HG03045 (cell line): ENCODE data around the gene TATDN2.
"Not testable (repeated sequence)": the region's sequence is repeated elsewhere in the genome, so short reads cannot be mapped to it uniquely, and the experiment has no call there.

Experiments used
- ATAC-seq: cut with Tn5 transposase; IDR thresholded peaks from one replicate; pipeline ENCODE4 v1.9.1; 2021; ENCODE audit warnings: mild to moderate bottlenecking, moderate library complexity; ENCODE audit not compliant: unreplicated experiment

The TATDN2 gene

DNA sequence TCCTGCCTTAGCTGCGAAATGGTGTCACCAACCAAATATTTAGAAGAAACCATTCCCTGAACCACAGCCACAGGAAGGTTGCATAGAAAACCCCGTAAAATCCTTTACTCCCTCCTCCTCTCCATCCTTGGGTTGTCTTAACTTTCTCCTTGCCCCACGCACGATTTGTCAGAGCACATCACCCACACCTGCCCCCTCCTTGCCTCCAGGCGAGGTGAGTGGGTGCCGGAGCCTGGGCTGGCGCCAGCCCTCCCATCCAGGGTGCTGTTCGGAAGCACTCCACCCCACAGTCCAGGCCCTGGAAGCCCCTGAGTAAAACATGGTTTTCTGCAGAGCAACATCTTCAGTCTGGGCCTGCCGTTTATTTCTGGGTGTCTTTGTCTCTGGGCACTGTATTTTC, 40.8 kb downstream of the TATDN2 start:
- no peak for ATAC-seq

GRCh38 chr3:10289787-10290355, 41.6 kb downstream of the TATDN2 start:
- no peak for ATAC-seq

DNA sequence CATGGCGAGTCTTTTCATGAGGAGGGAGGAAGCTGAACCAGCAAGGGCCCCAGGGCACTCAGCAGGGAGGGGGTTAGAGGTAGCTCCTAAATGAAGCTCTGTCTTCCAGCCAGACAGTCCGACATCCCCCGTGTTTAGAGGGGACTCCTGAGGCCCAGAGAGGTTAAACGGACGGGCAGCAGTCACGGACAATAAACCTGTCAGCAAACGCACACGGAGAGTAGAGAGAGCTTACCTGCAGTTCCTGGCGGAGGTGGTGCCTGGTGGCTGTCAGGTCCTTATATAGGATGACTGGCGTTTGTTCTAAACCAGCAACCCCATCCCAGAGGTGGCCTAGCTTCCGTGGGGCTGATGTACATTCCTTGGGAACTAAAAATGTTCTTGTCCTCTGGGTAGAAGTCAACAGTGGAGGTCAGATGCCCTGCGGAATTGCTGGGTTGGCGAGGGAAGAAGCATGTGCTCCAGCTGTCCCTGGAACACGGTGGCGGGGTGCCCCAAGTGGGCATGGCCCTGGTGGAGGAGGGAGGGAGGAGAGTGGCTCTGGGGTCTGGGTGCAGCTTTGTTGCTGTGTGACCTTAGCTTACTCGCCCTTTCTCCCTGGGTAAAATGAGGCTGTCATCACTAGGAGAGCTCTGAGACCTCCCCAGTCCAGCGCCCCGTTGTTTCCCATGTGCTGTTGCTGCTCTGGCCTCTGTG, 42.4 kb downstream of the TATDN2 start:
- no peak for ATAC-seq

DNA sequence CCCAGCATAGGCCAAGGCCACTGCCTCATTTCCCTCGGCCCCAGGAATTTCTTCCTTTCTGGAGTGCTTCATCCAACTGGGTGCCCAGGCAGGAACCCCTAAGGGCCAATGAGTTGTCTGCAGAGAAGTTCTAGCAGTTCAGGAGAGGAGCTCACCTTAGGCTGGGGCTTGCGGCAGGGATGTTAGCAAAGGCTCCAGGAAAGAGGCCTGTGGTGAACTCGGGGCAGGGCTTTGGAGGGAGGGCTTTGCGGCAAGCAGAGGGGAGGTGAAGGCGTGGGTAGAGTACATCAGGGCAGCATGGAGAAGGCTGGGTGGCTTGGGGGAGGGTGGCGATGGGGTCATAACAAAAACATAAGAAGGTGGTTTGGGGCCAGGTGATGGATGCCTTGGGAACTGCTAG, 43.4 kb downstream of the TATDN2 start:
- ATAC-seq = no peak

GRCh38 chr3:10292505-10293419, 44.5 kb downstream of the TATDN2 start, which contains the start of gene GHRL:
TSS of gene GHRL (minus strand) at chr3:10292947. CDS start at chr3:10290180, 2,767 bp downstream.
- ATAC-seq = peak; percentile 65

DNA sequence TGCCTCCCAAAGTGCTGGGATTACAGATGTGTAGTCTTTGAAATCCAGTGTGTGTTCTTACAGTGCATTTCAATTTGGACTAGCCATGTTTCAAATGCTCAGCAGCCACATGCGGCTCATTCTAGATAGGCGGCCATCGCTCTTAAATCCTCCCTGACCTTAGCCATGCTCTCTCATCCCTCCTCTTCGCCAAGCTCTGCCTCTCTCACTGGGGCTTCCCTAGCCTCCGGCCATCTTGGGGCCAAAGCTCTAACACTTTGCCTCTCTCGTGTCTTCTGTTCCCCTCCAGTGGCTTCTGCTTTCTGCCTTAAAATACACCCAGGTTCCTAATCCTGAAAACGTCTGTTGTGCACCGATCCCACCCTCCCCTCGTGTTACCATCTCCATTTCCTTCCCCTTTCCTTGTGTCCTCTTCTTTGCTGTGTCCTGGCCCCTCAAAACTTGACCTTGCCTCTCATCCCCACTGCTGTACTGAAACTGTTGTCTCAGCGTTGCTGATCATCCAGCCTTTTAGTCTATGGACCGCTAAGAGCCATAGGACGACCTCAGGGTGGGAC, 45.8 kb downstream of the TATDN2 start:
- no peak for ATAC-seq

- ATAC-seq = not testable (repeated sequence)
Observed at GRCh38 chr3:10298064-10298463, 49.8 kb downstream of the TATDN2 start.

GRCh38 chr3:10299175-10299574, 50.9 kb downstream of the TATDN2 start:
- no peak for ATAC-seq

- no peak for ATAC-seq
Observed at GRCh38 chr3:10299679-10300078, 51.4 kb downstream of the TATDN2 start.

DNA sequence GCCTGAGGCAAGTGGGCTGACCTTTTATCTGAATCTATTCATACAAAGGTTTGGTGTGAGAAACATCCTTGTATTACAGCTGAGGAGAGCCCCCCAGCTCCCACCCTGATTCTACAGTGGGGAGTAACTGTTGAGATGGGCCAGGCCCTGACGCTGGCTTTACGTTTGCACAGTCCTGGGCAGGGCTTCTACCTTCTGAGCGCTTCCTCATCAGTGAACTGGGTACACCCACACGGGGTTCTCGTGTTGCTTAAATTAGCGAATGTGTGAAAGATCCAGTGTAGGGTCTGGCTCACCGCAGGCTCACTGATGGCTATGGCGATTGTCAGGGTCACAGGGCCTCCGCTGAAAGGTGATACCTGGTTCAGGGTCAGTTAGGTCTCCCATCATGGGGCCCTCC, 51.8 kb downstream of the TATDN2 start:
- no peak for ATAC-seq

GRCh38 chr3:10303105-10303504, 54.8 kb downstream of the TATDN2 start:
- ATAC-seq = no peak

- ATAC-seq = no peak
Observed at GRCh38 chr3:10303785-10304184, 55.5 kb downstream of the TATDN2 start.

GRCh38 chr3:10304905-10305304, 56.6 kb downstream of the TATDN2 start:
- ATAC-seq = no peak

DNA sequence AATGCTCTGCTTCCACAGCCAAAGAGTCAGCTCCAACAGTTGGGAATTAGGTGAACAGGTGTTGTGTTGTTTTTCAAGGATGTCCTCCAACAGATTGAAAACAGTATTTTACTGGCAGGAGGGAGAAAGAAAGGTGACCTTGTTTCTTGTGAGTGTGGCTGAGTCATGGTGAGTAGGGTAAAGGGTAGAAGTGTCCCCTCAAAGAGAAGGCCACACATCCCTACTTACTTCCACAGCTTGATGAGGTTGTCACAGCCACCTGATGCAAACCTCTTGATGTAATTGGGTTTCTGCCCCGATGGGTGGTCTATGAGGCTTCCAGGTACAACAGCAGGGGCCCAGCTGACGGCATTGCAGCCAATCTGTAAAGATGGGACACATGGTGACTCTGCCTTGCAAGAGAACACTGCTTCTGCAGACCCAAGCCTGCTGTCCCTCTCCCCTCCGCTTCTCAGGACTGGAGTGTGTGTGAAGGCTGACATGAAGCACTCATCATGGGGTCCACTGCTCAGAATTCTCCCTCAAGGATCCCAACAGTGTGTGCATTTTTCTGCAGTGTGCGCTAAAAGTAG, 57.2 kb downstream of the TATDN2 start:
- ATAC-seq = no peak

DNA sequence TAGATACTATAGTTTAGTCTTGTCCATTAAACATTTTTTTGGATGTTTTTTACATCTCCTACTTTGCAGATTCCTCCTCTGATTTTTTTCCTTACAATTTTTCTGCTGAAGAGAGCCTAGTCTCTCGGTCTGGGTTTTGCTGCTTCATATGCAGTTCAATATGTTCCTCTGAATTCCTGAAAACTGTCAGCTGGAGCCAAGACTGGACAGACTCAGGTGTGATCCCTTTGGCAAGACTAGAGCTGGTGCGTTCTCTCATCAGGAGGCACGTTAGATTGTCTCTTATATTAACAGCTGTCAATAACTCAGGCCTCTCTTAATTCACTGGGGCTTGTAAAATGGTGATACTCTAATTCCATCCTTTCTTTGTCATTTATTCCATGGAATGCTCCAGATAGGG, 57.9 kb downstream of the TATDN2 start:
- no peak for ATAC-seq

DNA sequence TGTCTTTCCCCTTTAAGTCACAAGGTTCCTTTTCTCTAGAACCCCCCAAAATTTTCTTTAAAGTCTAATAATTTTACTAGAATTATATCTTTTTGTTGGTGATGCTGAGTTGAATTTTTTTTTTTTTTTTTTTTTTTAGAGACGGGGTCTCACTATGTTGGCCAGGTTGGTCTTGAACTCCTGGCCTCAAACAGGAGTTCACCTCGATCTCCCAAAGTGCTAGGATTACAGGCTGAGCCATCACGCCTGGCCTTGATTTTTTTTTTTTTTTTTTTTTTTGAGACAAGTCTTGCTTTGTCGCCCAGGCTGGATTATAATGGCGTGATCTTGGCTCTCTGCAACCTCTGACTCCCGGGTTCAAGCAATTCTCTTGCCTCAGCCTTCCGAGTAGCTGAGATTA, 60.4 kb downstream of the TATDN2 start:
- ATAC-seq = no peak

GRCh38 chr3:10309736-10310135, 61.5 kb downstream of the TATDN2 start:
- ATAC-seq = no peak

DNA sequence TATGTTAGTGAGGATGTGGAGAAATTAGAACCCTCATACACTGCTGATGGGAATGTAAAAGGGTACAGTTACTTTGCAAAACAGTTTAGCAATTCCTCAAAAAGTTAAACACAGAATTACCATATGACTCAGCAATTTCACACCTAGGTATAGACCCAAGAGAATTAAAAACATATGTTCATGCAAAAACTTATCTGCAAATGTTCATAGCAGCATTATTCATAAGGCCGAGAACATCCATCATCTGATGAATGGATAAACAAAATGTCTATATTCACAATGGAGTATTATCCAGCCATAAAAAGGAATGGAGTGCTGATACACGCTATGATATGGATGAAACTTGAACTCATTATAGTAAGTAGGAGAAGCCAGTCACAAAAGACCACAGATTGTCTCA, 62.3 kb downstream of the TATDN2 start:
- ATAC-seq = no peak

DNA sequence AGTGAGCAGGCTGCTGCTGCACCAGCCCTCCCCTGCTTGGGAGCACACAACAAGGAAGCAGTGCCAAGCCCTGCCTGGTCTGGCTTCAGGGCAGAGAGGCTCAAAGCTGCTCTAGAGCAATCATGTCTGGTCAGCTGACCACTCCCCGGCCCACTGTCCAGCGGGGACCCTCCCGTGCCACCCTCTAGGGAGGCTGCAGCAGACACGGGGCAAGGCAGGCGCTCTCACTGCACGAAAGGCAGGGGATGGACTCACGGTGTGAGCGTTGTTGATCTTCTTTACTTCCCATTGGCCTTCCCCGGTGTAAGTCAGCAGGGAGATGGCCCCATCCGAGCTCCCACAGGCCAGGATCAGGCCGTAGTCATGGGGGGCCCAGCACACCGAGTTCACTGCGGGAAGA, 63.5 kb downstream of the TATDN2 start:
- ATAC-seq = no peak

DNA sequence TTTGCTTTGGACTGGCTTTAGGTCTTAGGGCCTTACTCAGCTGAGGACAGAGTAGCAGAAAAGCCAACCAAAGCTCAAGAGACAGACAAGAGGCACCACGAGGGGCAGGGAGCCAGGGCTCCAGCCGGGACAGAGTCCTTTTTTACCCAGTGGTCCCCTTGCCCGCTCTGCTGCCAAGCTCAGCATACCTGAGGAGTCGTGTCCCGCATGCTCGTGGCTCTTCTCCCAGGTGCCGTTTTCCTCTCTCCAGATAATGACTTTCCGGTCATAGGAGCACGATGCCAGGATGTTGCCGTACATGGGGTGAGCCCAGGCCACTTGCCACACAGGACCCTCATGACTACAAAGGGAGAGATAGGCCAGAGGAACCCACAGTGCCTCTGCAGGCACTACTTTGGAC, 64.1 kb downstream of the TATDN2 start:
- ATAC-seq = no peak

- no peak for ATAC-seq
Observed at GRCh38 chr3:10312861-10313260, 64.6 kb downstream of the TATDN2 start.
